GF-D8 (cell line): ENCODE data around the gene PALLD.

Experiments
- DNase-seq: peaks from one replicate; lab custom pipeline; 2025; lab: John Stamatoyannopoulos, UW

Gene PALLD

GRCh38 chr4:168734703-168735678, 238.1 kb downstream of the PALLD start:
- no peak for DNase-seq

GRCh38 chr4:168735735-168736134, 238.9 kb downstream of the PALLD start:
- no peak for DNase-seq

GRCh38 chr4:168736860-168737805, 240.3 kb downstream of the PALLD start:
- no peak for DNase-seq

GRCh38 chr4:168737806-168738172, 240.9 kb downstream of the PALLD start:
- no peak for DNase-seq

GRCh38 chr4:168739886-168740285, 243.0 kb downstream of the PALLD start:
- DNase-seq: no peak

GRCh38 chr4:168740691-168741090, 243.8 kb downstream of the PALLD start:
- no peak for DNase-seq

GRCh38 chr4:168741281-168742173, 244.7 kb downstream of the PALLD start:
- DNase-seq: no peak

- DNase-seq: no peak
Measured at GRCh38 chr4:168743131-168743530, 246.3 kb downstream of the PALLD start.

- DNase-seq: no peak
Measured at GRCh38 chr4:168743601-168744000, 246.7 kb downstream of the PALLD start.

GRCh38 chr4:168744021-168744420, 247.2 kb downstream of the PALLD start:
- no peak for DNase-seq

- DNase-seq: no peak
Measured at GRCh38 chr4:168748807-168749206, 252.0 kb downstream of the PALLD start.

- DNase-seq: no peak
Measured at GRCh38 chr4:168751263-168752225, 254.7 kb downstream of the PALLD start.

- DNase-seq: no peak
Measured at GRCh38 chr4:168755598-168756477, 259.0 kb downstream of the PALLD start.

- no peak for DNase-seq
Measured at GRCh38 chr4:168757500-168757899, 260.6 kb downstream of the PALLD start.

GRCh38 chr4:168758351-168758876, 261.6 kb downstream of the PALLD start:
- no peak for DNase-seq

- DNase-seq: no peak
Measured at GRCh38 chr4:168759321-168759720, 262.5 kb downstream of the PALLD start.

- DNase-seq: no peak
Measured at GRCh38 chr4:168759959-168760527, 263.2 kb downstream of the PALLD start.

- no peak for DNase-seq
Measured at GRCh38 chr4:168761066-168761465, 264.2 kb downstream of the PALLD start.

- no peak for DNase-seq
Measured at GRCh38 chr4:168765322-168765721, 268.5 kb downstream of the PALLD start.
